ENCODE data around the gene ST6GALNAC4.
"Not testable (repeated sequence)": the region's sequence is repeated elsewhere in the genome, so short reads cannot be mapped to it uniquely, and the experiment has no call there.

Gene ST6GALNAC4

DNA sequence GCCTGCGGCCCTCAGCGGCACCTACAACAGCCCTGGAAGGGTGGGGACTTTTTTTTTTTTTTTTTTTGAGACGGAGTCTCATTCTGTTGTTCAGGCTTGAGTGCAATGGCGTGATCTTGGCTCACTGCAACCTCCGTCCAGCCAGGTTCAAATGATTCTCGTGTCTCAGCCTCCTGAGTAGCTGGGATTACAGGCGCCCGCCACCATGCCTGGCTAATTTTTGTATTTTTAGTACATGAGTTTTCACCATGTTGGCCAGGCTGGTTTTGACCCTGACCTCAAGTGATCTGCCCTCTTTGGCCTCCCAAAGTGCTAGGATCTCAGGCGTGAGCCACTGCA, 46.7 kb downstream of the ST6GALNAC4 start:
- DNase-seq (ENCODE audit: low read depth) = not testable (repeated sequence)

DNA sequence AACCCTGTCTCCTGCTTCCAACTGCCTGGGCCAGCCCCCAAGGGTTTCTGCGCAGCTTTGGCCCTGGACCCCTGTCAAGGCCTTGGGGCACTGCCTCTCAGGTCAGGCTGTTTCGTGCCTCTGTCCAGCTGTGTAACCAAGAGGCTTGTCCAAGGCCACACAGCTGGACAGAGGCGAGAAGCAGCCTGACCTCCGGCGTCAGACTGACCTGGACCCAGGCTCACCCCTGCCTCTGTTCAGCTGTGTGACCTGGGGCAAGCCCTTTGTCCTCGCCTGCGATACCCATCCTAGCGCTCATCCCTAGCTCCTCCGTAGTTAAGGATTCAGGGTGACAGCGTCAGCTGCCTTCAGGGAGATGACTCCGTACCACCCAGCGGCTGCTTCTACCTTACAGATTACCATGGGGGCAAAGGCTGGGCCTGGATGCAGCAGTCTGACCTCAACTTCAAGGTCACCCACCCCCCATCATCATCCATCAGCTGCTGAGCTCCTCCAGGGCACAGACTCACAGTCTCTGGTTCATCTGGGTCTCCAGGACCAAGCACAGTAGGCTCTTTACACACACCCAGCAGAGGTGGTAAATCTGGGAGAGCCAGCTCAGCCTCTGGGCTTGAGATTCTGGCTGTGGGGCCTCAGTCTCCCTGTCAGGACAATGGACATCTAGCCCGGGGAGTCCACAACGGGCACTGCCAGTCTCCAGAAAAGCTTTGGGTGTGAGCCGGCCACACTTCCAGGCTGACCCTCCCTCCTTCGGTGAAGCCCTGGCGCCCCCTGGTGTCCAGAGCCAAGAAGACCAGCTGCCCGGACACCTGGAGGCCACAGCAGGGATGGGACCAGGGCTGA, 47.3 kb downstream of the ST6GALNAC4 start:
- DNase-seq (ENCODE audit: low read depth) = peak; percentile 58

DNA sequence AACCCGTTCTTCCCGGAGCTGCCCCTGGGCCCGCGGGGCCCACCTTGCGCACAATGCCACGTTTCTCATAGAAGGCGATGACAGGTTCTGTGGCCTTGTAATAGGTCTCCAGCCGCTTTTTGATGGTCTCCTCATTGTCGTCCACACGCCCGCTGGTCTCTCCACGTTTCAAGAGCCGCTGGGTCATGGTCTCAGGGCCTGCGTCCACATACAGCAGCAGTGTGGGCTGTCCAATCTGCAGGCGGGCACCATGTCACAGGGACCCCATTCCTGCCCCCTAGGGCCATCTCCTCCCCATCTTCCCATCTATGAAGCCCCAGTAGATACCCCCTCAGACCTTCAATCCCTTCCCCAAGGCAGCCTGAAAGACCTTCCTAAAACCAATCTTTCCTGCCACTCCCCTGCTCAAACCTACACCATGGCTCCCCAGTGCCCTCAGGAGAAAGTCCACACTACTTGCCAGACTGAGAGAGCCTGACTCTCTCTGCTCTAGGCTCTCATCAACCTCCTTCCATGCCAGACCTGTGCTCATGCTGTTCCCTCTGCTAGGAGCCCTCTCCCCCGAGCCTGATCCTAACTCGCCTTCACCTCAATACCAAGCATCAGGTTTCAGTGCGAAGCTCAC, 48.5 kb downstream of the ST6GALNAC4 start:
- no peak for DNase-seq (ENCODE audit: low read depth)

DNA sequence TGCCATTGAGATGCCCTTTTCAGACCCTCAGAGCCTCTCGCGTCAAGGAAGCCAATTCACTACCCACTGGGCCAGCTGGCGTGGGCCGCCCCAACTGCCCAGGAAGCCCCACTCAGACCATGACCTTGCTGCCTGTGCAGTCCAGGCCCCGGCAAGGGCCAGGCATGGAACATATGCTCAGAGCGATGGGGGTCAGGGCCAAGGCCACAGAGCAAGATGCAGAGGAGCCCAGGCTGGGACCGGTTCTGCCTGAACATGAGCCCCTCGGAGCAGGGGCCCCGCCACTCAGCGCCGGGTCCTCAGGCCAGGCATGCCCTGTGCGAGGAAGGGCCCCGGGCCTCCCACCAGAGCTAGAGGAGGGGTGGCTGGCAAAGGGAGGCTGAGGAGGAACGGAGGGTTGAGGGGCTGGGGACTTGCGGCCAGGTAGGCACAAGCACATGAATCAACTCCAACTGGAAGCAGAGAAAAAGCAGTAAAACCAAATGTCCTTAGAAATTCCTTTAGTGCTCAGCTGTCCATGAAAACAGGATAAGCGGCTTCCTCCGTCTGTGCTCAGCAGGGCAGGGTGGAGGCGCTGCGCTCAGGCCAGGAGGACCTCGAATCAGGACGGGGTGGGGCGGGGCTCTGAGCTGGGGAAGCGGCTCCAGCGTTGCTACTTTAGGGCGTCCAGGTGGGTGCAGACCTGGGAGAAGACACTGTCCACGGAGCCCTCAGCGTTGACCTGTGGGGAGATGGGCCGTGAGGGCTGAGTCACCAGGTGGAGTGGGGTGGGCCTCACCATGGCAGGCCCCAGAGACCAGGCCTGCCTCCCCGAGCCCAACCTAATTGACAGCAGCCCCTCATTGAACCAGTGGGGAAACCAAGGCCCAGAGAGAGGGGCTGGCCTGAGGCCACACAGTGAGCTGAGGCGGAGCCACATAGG, 49.2 kb downstream of the ST6GALNAC4 start:
- DNase-seq (ENCODE audit: low read depth) = no peak

DNA sequence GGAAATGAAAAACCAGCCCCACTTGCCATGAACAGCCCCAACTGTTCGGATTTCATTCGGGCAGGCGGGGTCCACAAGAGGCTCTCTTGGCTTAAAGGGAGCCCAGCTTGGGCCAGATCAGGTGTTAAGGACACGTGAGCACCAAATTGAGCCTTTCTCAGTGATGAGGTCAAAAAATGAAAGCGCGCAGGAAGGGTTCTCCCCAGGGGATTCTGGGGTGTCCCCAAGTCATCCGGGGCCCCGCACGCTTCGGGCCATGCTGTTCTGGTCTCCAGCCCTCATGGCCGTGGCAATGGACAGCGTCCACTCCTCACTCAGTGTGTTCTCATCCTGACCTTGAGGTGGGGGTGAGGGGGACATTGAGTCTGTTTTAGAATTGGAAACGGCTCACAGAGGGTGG, 50.3 kb downstream of the ST6GALNAC4 start:
- no peak for DNase-seq (ENCODE audit: low read depth)

DNA sequence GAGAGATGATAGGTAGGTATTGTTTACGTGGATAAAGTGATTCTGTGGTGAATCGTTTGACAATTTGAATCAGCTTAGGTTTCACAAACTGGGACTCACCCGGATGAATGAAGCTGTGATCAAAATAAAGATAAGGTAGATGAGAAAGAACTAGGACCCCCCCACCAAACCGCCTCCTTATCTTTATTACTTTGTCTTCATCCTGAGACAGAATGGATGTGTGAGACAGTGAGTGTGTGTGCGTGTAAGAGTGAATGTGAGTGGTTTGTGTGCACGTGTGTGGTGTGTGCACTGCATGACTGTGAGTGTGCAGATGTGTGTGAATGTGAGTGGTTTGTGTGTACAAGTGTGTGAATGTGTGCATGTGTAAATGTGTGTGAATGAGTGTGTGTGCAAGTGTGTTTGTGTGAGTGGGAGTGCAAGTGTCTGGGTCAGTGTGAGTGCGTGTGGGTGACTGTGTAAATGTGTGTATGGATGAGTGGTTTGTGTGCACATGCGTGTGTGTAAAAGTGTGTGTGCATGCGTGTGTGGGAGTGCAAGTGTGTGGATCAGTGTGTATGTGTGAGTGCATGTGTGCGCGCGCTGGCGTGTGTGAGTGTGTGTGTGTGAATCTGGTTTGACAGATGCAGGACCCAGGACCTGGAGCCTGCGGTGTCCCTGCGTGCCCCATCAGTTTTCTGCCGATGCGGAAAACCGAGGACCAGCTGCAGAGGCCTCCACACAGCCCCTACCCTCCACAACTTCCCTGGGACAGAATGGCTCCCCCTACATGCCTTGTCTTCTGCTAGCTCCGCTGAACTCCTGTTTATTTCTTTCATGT, 51.0 kb downstream of the ST6GALNAC4 start:
- DNase-seq (ENCODE audit: low read depth) = no peak

DNA sequence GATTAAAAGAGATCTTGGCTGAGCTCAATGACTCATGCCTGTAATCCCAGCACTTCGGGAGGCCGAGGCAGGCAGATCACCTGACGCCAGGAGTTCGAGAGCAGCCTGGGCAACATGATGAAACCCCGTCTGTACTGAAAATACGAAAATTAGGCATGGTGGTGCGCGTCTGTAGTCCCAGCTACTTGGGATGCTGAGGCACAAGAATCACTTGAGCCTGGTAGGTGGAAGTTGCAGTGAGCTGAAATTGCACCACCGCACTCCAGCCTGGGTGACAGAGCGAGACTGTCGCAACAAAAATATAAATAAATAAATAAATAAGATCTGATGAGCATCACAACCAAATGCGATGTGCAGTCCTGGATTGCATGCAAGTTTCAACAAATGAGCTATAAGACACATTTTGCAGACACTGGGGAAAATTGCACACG, 53.6 kb downstream of the ST6GALNAC4 start:
- no peak for DNase-seq (ENCODE audit: low read depth)

DNA sequence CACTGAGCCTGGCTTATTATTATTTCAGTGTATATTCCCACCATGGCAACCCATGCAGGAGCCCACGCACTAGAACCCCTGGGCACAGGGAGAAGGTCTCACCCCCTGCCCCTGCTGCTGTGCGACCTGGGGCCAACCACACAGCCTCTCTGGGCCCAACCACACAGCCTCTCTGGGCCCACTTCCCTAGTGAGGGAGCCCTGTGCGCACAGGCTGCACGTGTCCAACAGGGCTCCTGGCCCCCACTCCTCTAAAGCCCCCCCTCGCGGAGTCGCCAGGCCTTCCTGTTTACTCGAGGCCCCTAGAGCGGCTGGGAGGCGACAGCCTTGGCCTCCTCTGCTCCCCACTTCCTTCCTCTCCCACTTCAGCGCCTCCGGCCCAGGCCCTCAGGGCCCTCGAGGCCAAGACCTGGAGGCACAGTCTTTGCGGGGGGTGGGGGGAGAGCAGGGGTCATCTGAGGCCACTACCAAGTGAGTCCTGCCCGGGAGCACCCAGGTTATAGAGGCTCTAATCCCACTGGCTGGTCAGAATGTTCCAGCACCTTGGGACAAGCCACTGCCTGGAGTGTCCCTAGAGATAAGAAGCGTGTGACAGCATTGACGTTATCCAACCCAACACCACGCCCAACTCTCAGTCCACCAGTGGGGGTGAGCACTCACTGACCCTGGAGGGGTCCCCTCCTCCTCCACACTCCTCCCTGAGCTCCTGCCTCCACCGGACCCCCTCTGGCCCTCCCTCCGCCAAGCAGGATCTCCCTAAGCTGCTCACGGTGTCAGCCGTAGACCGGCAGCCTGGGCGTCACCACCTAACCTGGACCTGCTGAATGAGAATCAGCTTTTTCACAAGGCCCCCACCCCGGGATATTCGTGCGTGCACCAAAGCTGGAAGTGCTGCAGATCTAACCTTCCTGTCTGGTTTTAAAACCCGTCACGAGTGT, 54.5 kb downstream of the ST6GALNAC4 start:
- no peak for DNase-seq (ENCODE audit: low read depth)

DNA sequence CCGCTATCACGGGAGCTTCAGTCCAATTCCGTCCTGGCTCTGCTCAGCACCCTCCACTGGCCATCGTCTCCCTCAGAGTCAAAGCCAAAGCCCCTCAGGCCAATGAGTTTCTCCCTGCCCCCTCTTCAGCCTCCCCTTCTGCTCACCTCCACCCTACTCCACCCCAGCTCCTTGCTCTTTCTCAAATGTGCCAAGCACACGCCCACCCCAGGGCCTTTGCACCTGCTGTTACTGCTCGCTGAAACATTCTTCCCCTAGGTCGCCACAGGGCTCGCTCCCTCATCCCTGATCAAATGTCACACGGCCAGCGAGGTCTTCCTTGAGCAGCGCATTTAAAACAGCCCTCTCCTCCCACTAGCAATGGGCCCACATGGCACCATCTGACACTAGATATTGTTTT, 56.1 kb downstream of the ST6GALNAC4 start:
- no peak for DNase-seq (ENCODE audit: low read depth)

DNA sequence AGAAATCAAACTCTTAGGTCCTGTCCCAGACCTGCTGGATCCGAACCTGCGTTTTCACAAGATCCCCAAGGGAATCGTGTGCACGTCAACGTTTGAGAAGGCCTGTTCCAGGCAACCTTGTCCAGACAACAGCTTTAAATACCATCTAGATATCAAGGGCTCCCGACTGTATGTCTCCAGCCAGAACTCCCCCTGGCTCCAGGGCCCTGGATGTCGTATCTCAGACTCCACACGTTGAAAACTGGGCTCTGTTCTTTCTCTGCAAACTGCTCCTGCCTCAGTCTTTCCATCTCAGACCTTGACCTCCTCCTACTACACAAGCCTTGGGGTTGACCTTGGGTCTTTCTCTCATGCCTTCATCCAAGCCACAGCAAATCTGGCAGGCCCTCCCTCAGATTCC, 56.6 kb downstream of the ST6GALNAC4 start:
- DNase-seq (ENCODE audit: low read depth) = no peak

DNA sequence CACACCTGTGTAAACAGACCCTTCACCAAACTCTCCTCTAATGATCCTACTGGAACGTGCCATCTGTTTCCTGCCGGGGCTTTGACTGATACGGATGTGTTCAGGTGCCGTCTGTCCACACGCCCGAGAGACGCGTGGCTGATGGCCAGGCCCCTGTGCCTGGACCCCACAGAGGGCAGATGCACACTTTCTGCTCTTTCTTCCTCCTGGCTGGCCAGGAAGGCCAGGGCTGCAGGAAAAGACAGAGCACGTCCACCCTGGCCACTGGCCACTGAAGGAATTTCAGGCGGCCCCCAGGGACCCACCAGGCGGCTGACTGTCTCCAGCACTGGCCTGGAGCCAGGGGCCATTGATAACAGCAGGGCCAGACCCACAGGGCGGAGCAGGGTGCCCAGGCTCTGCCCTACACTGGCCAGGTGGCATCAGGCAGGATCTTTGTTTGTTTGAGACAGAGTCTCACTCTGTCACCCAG, 58.8 kb downstream of the ST6GALNAC4 start:
- DNase-seq (ENCODE audit: low read depth) = no peak
